GM21515 (cell line): ENCODE results near the gene IZUMO1.
"Not testable (repeated sequence)": the region's sequence is repeated elsewhere in the genome, so short reads cannot be mapped to it uniquely, and the experiment has no call there.

Experiments
- ATAC-seq: cut with Tn5 transposase; IDR thresholded peaks from one replicate; pipeline ENCODE4 v1.9.1; 2021; ENCODE audit not compliant: unreplicated experiment

IZUMO1 gene

DNA sequence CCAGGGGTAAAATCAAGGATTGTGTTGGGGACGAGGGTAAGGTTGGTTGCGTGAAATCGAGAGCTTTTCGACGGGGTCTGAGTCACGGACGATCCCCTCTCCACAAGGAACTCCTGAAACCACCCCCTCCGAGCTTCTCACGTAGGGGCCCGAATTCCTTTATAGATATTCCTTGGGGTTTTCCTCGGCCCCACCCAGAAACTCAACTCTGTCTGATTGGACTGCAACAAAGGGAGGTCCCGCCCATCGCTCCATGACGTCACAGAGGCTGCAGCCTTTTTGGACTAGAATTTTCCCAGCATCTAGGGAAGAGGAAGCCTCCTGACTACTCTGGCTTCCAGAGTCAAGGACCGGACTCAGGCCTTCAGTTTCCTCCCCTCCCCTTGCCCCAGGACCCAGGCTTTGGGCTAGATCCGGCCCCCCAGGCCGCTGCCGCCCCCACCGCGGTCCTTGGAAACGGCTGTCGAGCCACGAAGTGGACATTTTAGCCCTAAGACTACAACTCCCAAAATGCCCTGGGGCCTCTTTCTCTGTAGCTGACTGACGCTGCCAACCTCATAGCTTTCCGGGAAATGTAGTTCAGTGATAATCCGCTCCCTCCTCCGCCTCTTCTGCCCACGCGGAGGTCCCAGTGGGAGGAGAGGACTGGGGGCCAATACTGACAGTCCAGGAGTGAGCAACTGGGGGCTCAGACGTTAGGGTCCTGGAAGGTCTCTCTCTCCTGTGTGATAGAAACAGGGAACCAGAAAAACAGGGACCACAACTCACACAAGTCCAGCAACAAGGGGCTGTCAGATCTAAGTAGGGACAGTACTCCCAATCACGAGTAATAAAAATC lies at the start of gene IZUMO1:
Gene IZUMO1 (minus strand): TSS at position 172 of the 838 bp plus-strand sequence. CDS start 1,050 bp downstream, outside the sequence.
- ATAC-seq = no peak

- ATAC-seq = no peak
These were observed 49.0 kb upstream of the IZUMO1 start for GRCh38 chr19:48795685-48796070.

- ATAC-seq = peak; percentile 72
These were observed 48.5 kb upstream of the IZUMO1 start for GRCh38 chr19:48795055-48795684.

GRCh38 chr19:48794291-48794690 lies 47.6 kb upstream of the IZUMO1 start:
- ATAC-seq = no peak

GRCh38 chr19:48793271-48793670 lies 46.6 kb upstream of the IZUMO1 start:
- no peak for ATAC-seq

DNA sequence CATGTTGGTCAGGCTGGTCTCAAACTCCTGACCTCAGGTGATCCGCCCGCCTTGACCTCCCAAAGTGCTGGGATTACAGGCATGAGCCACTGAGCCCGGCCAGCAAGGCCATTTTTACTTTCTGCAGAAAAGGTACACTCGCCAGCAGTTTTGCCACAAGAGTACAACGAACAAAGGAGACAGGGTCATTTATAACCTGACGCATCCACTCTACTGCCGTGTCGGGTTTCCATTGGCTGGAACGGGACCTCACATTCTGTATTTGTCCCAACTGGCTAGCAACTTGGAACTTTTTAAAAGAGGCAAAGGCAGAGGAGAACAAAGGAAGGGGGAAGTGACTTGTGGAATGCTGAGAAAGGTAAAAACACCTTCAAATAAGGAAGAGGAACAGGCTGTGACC lies 40.6 kb upstream of the IZUMO1 start:
- ATAC-seq = not testable (repeated sequence)

DNA sequence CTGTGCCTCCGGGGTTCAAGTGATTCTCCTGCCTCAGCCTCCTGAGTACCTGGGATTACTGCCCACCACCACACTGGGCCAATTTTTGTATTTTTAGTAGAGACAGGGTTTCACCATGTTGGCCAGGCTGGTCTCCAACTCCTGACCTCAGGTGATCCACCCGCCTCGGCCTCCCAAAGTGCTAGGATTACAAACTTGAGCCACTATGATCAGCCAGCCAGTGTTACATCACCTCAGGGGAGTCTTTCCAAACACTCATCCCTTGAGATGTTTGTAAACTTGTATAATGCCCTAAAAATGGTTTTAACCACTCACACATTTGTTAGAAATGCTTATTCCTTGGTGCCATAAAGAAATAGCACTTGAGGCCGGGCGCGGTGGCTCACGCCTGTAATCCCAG lies 39.7 kb upstream of the IZUMO1 start:
- not testable (repeated sequence) for ATAC-seq

- ATAC-seq = no peak
These were observed 37.8 kb upstream of the IZUMO1 start for GRCh38 chr19:48784527-48784926.

DNA sequence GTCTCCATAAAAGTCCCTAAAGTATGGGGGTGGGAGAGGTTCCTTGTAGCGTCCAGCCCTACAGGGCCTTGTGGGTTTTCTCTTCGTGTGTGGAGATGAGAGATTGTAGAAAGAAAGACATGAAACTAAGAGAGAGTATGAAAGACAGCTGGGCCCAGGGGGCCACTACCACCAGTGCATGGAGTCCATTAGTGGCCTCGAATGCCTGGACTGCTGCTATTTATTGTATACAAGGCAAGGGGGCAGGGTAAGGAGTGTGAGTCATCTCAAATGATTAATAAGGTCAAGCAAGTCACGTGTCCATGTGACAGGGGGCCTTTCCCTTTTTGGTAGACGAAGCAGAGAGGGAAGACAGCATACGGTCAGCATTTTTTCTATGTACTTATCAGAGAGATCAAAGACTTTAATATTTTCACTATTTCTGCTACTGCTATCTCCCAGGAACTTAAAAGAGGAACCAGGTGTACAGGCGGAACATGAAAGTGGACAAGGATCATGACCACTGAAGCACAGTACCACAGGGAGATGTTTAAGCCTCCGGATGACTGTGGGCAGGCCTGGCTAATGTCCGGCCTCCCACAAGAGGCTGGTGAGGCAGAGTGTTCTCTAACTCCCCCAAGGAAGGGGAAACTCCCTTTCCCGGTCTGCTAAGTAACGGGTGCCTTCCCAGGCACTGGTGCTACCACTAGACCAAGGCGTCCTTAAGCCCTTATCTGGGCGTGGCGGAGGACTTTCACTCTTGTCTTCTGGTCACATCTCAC lies 34.1 kb upstream of the IZUMO1 start:
- no peak for ATAC-seq

GRCh38 chr19:48779636-48780035 lies 32.9 kb upstream of the IZUMO1 start:
- ATAC-seq = no peak

GRCh38 chr19:48777720-48778119 lies 31.0 kb upstream of the IZUMO1 start:
- no peak for ATAC-seq

GRCh38 chr19:48777139-48777538 lies 30.4 kb upstream of the IZUMO1 start:
- ATAC-seq = no peak

GRCh38 chr19:48772503-48772953 lies 25.8 kb upstream of the IZUMO1 start:
- ATAC-seq = no peak

GRCh38 chr19:48770734-48771472 lies 24.2 kb upstream of the IZUMO1 start:
- no peak for ATAC-seq

- no peak for ATAC-seq
These were observed 23.6 kb upstream of the IZUMO1 start for GRCh38 chr19:48770266-48770665.

DNA sequence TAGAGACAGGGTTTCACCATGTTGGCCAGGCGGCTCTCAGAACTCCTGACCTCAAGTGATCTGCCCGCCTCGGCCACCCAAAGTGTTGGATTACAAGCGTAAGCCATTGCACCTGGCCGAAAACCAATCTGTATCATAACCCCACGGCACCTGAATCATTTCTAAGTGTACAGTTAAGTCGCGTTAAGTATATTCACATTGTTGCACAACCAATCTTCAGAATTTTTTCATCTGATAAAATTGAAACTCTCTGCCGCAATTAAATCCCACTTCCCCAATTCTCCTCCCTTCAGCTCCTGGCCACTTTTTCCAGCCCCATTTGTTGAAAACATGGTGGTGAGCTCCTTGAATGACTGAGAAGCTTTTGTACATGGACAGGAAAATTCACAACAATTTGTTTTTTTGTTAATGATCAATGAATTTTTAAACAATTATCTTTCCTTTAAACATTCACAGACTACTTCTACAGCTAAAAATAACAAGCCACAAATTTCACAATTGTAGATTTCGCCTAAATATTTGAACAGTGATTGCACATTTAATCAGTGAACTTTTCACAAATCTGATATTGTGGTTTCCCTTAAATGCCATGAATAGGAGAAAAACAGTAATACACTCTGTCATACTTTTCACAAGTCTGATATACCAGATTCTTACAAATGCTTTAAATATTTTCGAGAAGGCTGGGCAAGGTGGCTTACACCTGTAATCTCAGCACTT lies 22.4 kb upstream of the IZUMO1 start:
- ATAC-seq = no peak

DNA sequence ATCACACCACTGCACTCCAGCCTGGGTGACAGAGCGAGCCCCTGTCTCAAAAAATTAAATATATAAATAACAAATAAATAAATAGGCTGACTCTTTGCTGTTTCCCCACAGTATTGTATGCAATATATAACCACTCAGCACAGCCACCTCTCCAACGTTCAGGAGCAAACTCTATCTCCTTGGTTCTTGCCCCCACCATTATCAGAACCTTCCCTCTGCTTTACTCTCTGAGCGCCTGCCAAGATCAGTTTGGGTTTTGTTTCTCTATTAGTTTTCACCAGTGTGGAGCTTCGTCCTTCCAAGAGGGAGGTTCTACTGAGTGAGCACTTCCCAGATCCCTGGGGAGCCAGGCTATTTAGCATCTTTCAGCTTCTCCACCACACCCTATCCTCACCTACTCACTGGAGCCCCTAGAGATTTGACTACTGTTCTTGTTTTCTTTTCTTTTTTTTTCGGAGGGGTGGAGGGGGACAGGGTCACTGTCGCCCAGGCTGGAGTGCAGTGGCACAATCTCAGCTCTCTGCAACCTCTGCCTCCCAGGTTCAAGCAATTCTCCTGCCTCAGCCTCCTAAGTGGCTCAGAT lies 21.6 kb upstream of the IZUMO1 start:
- not testable (repeated sequence) for ATAC-seq

GRCh38 chr19:48765816-48766215 lies 19.1 kb upstream of the IZUMO1 start:
- ATAC-seq = not testable (repeated sequence)

GRCh38 chr19:48760504-48761205 lies 13.9 kb upstream of the IZUMO1 start:
- ATAC-seq = no peak
